ENCODE measurements around the gene NAIF1.
"Not testable (repeated sequence)": the region's sequence is repeated elsewhere in the genome, so short reads cannot be mapped to it uniquely, and the experiment has no call there.

Gene NAIF1, protein sequence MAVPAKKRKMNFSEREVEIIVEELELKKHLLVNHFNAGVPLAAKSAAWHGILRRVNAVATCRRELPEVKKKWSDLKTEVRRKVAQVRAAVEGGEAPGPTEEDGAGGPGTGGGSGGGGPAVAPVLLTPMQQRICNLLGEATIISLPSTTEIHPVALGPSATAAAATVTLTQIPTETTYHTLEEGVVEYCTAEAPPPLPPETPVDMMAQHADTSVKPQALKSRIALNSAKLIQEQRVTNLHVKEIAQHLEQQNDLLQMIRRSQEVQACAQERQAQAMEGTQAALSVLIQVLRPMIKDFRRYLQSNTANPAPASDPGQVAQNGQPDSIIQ

DNA sequence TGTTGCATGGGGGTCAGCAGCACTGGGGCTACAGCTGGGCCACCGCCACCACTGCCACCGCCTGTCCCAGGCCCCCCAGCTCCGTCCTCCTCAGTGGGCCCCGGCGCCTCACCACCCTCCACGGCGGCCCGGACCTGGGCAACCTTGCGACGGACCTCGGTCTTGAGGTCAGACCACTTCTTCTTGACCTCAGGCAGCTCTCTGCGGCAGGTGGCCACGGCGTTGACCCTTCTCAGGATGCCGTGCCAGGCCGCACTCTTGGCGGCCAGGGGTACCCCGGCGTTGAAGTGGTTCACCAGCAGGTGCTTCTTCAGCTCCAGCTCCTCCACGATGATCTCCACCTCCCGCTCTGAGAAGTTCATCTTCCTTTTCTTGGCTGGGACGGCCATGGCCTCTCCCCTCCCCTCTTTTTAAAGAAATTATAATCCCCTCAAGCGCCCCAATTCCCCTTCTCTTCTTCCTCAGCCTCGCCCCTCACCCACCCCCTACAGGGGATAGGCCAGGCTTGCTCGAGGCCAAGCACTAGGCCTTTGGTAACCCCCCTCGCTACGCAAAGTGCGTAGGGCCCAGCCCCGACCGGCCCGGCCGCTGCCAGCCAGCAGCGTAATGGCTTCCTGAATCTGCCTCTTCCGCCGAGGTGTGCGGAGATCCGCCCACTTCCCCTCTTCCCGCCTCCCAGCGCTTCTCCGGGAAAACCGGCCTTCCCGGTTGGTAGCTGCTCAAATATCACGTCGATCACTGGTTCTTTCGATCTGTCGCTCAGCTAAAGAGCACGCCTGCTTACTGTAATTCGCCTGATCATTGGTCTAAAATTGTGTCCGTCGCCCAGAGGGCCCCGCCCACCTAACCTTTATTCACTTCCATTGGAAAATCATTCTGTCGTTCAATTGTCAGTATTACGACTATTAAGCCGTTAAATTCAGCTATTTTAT, at the start of gene NAIF1:
Gene NAIF1, minus strand, starts transcription at position 608 of the 932 bp plus-strand sequence. Its CDS starts 219 bp downstream, at position 389.
- peak; percentile 99 for DNase-seq

GRCh38 chr9:128116104-128117083, 49.3 kb upstream of the NAIF1 start:
- no peak for DNase-seq

- no peak for DNase-seq
Measured at GRCh38 chr9:128115187-128116103, 48.3 kb upstream of the NAIF1 start.

DNA sequence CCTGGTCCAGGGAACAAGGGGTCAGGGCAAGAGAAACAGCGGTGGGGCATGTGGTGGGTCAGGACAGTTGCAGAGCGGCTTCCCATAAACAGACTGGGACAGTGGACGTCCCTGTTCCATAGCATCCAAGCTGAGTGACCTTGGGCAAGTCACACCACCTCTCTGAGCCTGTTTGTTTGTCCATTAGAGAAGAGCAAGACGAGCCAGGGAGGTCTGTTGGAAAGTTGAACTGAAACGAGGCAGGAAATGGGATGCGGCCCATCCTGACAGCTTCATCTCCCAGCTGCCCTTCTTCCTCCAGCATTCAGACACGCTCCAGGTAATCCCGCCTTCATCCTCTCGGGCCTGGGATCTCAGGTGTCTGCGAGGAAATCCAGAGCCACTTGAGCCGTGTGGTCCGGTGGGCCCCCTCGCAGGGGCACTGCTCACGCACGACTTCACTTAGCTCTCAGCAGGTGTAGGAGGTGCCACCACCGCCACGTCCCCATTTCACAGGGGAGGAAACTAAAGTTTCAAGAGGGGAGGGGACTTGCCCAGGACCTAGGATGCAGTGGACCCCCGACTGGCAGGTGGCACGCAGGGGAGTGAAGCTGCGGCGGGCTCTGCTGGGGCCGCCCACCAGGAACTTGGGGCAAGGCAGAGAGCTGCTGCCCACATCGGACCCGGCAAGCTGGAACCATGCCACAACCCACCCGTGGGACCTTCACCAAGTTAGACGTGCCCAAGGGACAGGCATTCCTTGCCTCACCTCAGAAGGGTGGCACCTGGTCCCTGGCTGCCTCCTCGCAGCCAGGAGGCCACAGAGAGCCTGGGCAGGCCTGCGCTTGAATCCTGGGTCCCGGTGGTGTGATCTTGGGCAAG, 47.4 kb upstream of the NAIF1 start:
- DNase-seq = no peak

- no peak for DNase-seq
Measured at GRCh38 chr9:128113526-128114325, 46.6 kb upstream of the NAIF1 start.

DNA sequence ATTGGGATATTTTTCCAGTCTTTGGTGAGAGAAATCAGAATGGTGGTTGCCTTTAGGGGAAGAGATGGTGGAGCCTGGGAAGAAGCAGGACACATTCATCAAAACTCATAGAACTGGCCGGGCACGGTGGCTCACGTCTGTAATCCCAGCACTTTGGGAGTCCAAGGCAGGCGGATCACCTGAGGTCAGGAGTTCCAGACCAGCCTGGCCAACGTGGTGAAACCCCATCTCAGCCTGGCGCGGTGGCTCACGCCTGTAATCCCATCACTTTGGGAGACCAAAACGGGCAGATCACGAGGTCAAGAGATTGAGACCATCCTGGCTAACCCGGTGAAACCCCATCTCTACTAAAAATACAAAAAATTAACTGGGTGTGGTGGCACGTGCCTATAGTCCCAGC, 44.6 kb upstream of the NAIF1 start:
- DNase-seq = not testable (repeated sequence)

- DNase-seq = no peak
Measured at GRCh38 chr9:128109050-128109709, 42.1 kb upstream of the NAIF1 start.

- DNase-seq = no peak
Measured at GRCh38 chr9:128108269-128109049, 41.3 kb upstream of the NAIF1 start.

GRCh38 chr9:128107468-128108268, 40.5 kb upstream of the NAIF1 start:
- DNase-seq = no peak

- DNase-seq = no peak
Measured at GRCh38 chr9:128106940-128107467, 39.9 kb upstream of the NAIF1 start.

DNA sequence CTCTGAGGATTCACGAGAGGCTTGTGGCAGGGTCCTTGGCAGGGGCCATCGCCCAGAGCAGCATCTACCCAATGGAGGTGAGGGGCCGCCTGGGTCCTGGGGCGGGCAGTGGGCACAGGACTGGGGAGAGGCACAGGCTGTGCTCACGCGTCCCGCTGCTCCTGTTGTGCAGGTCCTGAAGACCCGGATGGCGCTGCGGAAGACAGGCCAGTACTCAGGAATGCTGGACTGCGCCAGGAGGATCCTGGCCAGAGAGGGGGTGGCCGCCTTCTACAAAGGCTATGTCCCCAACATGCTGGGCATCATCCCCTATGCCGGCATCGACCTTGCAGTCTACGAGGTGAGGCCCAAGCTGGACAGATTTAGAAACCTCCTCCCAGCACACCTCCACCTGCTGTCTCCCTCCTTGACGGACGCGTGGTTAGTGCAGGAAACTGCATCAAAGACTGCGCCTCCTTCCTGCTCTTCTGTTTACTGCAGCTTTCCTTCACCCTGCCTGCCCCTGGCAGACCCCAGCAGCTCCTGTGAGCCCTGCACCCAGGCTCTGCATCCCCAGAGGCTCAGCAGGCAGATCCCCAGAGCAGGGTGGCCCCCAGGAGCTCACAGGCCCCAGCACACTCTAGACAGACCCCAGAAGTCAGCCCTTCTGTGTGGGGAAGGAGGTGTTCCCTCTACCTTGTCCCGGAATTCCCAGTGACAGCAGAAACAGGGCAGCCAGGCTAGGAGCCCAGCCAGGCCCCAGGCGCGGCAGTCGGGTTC, 39.2 kb upstream of the NAIF1 start:
- DNase-seq = no peak

GRCh38 chr9:128105538-128106175, 38.5 kb upstream of the NAIF1 start:
- DNase-seq = no peak

DNA sequence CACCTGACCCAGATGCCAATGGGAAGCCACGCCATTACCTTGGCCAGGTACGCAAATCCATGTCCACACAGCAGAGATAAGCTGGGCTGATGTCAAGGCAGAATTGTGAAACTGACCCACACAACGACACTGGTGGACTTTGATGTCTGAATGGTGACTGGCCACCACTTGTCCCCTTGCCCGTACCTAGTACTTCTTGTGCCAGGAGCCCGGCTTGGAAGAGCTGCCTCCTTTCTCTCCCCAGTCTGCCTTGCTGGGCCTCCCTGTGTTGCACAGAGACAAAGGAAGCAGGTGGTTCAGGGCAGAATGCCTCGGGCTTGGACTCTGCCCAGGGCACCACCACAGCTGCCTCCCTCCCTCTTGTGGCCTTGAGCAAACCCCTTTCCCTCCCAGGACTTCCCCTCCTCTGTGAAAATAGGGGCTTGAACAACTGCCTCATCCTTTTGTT, 37.1 kb upstream of the NAIF1 start:
- no peak for DNase-seq

- DNase-seq = no peak
Measured at GRCh38 chr9:128103589-128103962, 36.5 kb upstream of the NAIF1 start.

- no peak for DNase-seq
Measured at GRCh38 chr9:128102861-128103588, 35.9 kb upstream of the NAIF1 start.

All from midbrain (tissue), 1 donor.